HG02571 (cell line): Measurements from ENCODE around the gene PHLDB1.

ENCODE experiments used
- ATAC-seq: cut with Tn5 transposase; IDR thresholded peaks from one replicate; pipeline ENCODE4 v1.9.1; 2021; ENCODE audit warnings: mild to moderate bottlenecking, moderate library complexity; ENCODE audit not compliant: unreplicated experiment

PHLDB1 gene

DNA sequence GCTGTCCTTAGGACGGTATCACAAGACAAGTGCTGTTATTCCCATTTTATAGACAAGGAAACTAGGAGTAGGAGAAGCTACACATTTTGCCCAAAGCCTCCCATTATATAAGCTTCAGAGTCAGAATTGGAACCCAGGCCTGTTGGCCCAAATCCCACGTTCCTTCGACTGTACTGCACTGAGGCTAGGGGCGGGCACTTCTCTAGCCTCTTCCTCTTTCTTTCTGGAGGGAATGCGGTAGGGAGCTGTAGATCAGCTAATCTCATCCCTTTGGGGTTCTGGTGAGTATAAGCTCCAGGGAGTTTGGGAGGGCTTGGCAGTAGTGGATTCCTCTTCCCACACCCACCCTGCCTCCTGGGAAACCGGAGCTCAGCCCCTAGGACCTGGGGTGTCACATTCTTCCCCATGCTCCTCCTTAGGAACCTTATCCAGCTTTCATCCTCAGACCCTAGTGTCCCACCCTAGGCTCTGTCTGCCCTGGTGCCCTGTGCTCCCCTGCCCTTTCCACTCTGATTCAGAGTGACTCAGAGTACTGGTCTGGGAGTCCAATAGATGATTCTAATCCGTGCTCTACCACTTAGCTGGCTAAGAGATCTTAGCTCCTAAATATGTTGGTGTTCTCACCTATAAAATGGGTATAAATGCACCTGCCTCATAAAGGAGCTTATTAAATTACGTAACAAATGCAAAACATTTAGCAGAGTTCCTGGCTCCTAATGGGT, 29.3 kb downstream of the PHLDB1 start:
- ATAC-seq, result no peak

DNA sequence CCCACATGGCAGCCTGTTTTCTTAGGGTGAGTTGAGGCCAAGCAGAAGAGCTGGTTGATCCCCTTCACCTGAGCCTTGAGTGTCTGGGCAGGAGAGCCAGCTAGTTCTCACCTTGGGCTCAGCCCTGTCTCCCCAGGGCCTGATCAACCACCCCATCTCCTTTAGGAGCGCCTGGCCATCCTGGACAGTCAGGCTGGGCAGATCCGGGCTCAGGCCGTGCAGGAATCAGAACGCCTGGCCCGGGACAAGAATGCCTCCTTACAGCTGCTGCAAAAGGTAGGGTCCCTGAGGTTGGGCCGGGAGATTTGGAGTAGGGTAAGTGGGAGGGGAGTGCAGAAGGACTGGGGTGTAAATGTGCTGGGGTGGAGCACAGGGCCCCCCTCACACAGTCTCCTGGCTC, 31.3 kb downstream of the PHLDB1 start:
- no peak for ATAC-seq

DNA sequence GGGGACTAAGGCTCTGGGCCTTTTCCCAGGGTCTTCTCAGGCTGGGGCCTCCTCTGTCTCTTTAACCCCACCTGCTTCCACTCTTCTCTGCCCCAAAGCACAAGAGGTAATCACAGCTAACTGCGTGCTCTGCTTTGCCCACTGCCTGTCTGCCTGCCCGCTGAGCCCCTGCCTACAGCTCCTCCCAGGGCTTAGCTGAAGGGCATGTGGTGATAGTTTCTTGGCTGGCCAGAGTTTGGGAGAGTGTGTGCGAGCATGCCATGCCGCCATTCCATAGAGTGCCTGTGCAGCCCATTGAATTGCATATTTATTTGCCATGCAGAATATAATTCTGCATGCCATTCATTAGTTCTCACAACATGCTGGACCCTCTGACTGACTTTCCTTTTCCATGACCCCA, 32.5 kb downstream of the PHLDB1 start:
- ATAC-seq, result no peak

DNA sequence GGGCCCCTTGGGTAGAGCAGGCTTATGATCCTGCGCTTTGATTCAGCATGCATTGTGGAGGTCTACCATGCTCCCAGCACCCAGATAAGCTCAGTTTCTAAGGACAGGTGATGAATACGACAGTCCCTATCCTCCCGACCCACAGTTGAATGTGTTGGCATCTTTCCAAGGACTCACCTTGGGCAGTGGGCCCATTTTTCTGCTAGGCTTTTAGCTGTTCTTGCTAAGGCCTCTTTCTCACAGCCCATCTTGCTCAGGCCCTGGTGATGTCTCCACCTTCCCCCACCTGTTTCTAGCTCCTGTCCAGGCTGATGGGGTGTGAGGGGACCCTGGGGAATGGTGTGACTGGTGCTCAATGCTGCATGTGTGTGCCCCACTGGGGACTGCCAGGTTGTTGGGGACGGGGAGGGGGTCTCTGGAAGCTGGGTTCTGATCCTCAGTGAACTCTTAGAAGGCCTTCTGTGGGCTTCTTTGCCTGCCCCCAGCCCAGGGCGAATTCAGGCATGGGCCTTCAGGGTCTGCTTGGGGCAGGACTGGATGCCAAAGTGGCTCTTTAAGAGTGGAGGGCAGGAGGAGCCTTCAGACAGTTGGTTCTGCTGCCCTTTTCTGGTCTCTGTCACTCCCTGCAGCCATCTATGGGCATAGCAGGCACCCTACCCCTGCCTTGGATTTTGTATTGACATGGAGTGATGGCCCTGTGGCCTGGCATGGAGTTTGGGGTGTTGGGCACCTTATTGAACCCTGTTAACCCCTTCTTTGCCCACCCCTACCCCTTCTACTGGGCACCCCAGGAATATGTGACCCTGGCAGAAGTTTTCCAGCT, 33.1 kb downstream of the PHLDB1 start:
- no peak for ATAC-seq

DNA sequence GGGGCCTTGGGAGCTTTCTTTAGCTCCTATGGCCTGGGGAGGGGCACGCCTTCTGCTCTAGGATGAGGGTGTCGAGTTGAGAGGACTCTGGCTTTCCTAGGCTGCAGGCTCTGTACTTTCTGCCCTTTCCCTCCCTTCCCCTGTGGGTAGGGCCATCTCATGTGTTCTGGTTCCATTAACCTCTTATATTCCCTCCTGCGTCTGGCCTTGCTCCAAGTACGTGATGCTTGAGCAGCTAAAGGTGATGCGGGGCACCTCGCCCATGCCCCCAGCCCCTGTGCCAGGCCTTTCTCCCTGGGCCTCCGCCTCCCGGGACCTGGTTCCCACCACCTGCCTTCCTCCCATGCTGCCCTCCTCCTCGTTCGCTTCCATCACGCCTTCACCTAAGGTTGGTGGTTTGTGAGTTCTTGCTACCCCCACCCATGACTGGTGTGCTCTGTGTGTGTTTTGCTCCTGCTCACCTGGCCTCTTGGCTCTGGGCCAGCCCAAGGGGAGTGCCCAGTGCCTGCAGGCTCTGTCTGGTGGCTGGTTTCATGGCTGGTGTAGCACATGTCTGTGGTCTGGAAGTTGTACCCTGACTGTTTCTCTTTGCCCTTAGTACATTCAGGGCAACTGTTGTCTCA, 34.1 kb downstream of the PHLDB1 start:
- no peak for ATAC-seq

DNA sequence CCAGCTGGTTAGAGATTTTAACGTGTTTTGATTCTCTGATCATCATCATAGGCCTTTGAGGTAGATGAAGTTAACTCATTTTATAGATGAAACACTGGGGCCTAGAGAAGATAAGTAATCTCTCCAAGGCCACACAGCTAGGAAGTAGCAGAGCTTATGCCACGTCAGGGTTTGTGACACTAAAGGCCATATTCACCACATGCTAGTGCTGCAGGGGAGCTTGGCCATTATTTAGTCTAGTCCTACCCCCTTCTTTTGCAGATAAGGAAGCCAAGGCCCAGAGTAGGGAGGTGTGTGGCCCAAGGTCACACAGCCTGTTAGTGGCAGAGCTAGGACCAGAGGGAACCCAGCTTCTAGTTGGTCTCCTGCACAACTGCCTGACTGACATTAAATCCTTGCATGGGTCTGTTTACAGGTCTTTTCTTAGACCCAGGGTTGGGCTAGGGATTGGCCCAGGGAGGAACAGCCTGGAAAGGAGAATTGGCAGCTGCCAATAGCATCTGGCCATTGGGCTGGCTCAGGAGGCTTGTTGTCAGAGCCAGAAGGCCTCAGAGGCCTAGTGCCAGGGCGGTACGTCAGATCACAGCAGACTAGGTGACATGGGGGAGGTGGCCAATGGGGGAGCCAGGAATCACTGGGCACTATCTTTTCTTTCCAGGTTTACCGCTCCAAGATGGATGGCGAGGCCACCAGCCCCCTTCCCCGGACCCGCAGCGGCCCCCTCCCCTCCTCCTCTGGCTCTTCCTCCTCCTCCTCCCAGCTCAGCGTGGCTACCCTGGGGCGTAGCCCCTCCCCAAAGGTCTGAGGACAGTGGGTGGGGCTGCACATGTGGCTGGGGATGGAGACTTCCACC, 36.0 kb downstream of the PHLDB1 start:
- ATAC-seq, result no peak

DNA sequence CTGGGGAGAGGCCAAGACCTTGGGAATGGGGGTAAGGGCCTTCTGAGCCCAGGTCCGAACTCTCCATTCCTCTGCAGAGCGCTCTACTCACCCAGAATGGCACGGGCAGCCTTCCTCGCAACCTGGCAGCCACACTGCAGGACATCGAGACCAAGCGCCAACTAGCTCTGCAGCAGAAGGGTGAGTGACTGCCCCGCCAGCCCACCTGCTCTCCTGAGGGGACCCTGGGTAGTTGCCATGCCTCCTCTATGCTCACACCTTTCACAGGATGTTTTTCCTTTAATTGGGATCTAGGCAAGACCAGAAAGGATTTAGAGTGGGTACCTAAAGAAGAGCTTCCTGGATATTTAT, 36.6 kb downstream of the PHLDB1 start:
- ATAC-seq, result no peak

DNA sequence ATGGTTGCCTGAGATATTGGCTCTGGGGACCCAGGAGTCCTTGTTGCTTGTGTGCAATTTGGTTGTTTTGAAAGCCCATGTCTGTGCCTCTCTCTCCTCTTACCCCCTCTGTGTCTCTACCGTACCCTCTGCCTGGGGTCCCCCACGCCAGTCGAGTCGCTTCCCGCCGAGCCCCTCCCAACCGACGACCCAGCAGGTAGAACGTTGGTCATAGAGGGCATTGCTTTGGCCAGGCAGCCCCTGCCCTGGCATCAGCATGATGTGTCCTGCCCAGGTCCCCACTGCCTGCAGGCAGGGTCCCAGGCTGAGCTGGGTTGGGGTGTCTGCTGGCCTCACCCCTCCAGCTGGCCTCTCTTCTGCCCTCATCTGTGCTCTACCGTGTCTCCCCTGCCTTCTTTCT, 37.1 kb downstream of the PHLDB1 start:
- no peak for ATAC-seq

DNA sequence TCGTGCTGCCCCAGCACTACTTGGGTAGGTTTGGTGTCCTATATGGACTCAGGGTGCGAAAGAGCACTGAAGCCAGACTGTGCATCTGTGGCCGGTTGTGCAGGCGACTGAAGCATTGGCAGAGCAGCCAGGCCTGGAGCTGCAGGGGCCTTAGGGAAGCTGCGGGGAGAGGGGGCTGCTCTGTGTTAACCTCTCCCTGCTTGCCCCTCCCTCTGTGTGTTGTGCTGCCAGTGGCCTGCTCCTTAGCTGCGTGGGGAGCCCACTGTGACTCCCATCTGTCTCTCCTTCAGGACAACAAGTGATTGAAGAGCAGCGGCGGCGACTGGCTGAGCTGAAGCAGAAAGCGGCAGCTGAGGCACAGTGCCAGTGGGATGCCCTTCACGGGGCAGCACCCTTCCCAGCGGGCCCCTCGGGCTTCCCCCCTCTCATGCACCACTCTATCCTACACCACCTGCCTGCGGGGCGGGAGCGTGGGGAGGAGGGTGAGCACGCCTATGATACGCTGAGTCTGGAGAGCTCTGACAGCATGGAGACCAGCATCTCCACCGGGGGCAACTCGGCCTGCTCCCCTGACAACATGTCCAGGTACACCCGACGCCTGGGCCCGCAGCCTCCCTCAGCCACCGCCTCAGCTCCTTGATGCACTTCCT, 37.8 kb downstream of the PHLDB1 start:
- ATAC-seq, result no peak

DNA sequence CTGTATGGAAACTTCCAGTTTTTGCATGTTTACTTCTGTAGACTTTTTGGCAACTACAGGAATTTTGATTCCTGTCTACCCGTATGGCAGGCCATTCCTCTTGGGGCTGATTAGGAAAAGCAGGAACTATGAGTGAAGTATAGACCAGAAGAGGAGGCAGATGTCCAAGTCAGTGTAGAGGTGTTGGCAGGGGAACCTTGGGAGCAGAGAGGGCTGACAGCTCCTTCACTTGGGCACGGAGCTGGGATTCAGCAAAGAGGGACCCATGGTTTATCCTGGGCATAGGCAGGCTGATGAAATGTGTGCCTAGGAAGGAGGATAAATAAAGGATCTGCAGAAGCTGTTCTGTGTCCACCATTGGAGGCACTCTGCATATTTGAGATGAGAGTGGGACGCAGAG, 39.0 kb downstream of the PHLDB1 start:
- no peak for ATAC-seq

DNA sequence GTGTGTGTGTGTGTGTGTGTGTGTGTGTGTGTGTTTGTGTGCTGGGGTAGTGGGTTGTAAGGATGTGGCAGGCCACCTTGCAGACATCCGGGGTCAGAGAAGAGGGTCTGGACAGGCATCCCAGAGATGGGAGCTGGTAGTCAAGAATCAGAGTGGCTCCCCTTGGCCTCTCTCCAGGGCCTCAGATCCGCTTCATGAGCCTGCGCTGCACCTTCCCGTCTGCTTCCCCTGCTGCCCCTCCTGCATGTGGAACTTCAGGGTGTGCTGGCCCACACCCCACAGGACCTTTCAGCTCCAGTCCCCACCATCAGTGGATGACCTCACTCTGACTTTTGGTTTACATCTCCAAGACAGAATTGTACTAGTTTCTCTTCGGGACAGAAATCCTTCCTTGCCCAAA, 40.9 kb downstream of the PHLDB1 start:
- no peak for ATAC-seq

DNA sequence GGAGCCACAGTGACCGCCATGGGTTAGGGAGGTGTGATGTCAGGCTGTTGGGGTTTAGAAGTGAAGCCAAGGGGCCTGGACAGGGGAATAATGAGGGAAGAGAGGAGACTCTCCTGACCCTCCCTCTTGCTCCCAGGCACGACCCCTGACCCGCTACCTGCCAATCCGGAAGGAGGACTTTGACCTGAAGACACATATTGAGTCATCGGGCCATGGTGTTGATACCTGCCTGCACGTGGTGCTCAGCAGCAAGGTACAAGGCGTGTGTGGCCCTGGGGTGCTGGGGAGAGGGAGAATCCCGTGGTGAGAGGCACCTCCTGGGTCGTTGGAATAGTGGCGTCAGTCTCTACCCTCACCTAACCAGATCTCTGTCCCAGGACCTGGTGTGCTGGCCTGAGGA, 42.5 kb downstream of the PHLDB1 start:
- no peak for ATAC-seq

DNA sequence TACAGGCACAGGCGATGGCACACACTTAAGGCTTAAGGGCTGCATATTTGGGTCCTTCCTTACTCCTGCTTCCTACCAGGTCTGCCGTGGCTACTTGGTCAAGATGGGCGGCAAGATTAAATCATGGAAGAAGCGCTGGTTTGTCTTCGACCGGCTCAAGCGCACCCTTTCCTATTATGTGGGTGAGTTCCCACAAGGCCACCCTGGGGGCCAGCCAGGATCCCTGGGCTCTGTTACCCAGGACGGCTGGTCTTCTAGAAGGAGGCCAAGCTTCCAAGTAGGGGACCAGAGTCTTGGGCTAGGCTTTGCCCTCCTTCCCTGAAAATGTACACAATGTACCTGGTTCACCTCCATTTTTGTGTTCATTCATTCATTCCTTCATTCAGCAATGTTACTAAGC, 43.0 kb downstream of the PHLDB1 start:
- no peak for ATAC-seq

DNA sequence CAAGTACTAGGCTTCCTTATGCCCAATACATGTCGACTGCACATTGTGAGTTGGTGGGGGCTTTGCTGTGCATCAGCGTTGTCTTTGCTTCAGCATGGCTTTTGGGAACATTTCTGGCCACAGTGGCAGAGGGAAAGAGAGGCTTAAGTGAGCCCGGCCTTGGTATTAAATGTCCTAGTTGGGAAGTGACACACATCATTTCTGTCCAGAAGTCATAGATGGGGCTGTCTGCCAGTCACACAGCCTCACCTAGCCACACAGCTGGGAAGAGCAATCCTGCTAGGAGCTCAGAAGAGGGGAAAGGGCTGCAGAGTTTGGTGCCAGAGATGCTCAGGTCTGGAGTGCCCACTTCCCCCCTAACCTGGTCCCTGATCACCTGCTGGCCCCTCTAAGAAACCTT, 44.4 kb downstream of the PHLDB1 start:
- ATAC-seq, result no peak

DNA sequence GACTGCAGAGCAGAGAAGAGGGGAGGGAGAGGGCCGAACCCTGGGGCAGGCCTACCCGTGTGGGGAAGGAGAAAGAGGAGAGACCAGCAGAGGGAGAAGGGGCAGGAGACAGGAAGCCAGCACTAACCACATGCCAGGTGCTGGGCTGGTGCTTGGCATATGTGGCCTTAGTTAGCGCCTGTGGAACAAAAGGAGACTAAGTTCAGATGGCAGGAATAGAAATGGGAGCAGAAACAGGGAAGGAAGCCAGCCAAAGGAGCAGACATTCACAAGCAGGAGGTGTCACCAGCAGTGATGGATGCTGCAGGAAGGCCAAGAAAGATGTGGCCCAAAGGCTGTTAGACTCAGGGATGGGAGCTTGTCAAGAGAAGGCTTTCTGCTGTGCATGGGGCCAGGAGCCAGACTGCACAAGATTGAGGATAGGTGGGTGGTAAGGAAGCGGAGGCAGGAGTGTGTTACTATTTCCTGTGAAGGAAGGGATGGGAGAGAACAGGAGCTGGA, 45.3 kb downstream of the PHLDB1 start:
- no peak for ATAC-seq

DNA sequence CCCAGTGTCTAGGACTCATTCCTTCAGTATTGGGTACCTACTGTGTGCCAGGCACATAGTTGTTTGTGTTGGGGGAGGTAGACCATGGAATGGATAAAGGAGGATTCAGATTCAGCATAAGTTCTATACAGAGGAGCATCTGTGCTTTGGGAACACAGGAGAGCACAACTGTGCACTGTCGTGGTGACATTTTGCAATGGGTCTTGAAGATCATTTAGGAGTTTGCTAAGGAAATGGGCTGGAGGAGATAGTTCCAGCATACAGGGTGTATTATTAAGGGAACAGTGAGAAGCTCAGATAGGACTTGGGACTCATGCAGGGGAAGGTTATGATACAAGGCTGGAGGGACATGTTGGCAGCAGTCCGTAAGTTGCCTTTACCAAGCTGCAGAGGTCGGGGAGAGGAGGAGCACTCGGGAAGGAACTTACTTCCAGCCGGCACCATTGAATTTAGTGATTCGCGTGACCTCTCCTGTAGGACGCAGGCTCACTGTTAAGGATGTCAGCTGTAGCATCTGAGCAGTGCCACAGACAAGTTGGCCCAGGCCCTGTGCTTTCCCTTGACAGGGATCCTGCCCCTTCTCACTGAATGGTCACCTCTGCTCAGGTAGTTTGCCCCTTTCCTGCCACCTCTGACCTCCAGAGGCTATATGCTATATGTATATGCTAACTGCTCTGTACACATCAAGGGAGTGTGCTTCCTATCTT, 46.4 kb downstream of the PHLDB1 start:
- no peak for ATAC-seq

DNA sequence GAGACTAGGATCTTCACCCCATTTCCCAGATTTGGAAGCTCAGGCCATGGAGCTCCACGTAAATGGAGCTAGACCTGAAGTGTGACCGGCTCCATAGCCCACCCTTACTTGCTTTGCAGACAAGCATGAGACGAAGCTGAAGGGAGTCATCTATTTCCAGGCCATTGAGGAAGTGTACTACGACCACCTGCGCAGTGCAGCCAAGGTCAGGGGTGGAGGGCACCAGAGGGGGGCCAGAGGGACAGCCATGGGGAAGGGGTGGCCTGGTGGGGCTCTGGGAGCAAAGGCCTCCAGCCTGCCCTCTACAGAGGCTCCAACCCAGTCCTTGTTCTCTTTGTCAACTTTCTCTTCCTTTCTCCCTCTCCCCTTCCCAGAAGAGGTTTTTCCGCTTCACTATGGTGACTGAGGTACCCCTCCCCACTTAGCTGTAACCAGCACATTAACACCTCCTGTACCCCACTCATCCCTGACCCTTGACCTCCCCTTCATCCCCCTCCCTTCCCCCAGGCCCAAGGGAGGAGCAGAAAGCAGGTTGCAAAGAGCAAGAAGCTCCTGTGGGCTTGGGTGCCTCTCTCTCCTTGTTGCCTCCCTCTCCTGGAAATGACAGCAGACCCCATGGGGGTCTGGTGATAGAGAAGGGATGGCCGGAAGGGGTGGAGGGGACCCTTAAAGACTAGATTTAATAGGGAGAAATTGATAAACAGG, 48.2 kb downstream of the PHLDB1 start:
- ATAC-seq, result no peak

DNA sequence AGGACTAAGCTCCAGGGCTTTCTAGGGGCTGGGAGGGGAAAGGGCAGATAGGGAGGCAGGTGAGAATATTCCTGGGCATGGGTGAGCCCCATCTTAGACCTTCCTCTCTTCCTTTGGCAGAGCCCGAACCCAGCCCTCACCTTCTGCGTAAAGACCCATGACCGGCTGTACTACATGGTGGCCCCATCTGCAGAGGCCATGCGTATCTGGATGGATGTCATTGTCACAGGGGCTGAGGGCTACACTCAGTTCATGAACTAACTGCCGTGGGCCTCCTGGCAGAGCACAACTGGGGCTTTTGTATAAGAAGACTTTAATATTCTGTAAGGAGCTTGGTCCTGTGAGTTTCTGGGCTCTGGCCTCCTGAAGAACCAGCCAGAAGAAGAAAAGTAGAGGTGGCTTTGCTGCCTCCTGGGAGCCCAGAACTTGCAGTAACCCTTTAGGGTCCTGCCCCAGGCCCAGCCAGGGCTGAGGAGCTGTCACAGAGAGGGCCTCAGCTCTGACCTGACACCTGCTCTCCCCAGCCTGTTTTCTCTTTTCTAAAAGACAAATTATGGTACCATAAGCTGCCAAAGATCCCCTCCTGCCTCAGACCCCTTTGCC, 49.2 kb downstream of the PHLDB1 start:
- no peak for ATAC-seq

DNA sequence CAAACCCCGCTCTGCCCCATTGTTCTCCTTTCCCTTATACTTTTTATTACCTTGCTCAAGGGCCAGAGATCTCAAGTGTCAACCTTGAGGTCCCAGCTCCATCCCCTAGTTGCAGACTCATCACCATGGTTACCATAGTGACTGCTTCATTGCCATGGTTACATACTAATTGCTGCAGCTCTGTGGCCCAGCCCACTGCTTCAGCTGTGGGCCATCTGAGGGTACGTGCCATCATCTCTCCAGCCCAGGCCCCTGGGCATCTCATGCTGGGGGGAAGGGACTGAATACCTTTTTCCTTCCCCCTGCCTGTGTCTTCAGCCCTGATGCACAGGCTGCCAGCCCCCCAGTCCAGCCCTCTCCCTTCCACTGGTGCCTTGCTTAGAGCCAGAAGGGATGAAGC, 49.8 kb downstream of the PHLDB1 start:
- ATAC-seq, result no peak
